ENCODE results near the gene CDH4. TPM values are rescaled to one million over a fixed set of nuclear protein-coding genes. Genes with fewer than 3 reads are reported as not detected.

CDH4 gene
- total and polyA plus RNA-seq, 2 of the 13 experiments (the other 11 are each of a cell fraction or from before 2014, with no cell fraction given) = not detected

- Histone ChIP-seq H3K79me2 (ENCODE audit: insufficient read depth, low read length) (no peaks in the 10 kb centered on the region), H3K4me3 (replicated peaks in 1 of 3; ENCODE audit: insufficient read depth in 1 of 3, low read depth in 2 of 3, low read length in 3 of 3) (no peak overlapping the region), H3K9me3 (ENCODE audit: low read length) (no peaks in the 10 kb centered on the region), H3K27me3 (ENCODE audit: control insufficient read depth in 1 of 2, insufficient read depth in 2 of 2, low read length in 2 of 2) (peaks cover 41 to 97% of the 10 kb centered on the region in 2 experiments), H2AFZ (ENCODE audit: low read length) (no peak overlapping the region), H3K36me3 (replicated peaks in 1 of 2; ENCODE audit: control insufficient read depth in 1 of 2, insufficient read depth in 2 of 2, low read length in 2 of 2) (no peaks in the 10 kb centered on the region), H4K20me1 (ENCODE audit: insufficient read depth, low read length) (no peaks in the 10 kb centered on the region; the same call in 1 of the 2 replicates), H3K4me1 (ENCODE audit: insufficient read depth, low read length) (no peaks in the 10 kb centered on the region), H3K27ac (ENCODE audit: extremely low read length, insufficient read depth, low read length) (no peak overlapping the region), H3K9ac (ENCODE audit: insufficient read depth, low read depth, low read length) (no peak overlapping the region), H3K4me2 (ENCODE audit: low read depth, low read length) (no peak overlapping the region)
- POLR2A ChIA-PET = no interaction called here
- in situ Hi-C loops (cut with HindIII; ENCODE audit: extremely low pct_ligation_motif_present, low pct_unique_long_range_greater_than_20kb) = no loop called here
- no peak; the same call in 2 of the 3 replicates for ATAC-seq
- no TSS peak for BruUV-seq (replicated peaks)
- no peak for FAIRE-seq
- no peak for DNase-seq (ENCODE audit: low spot score)
- CTCF ChIA-PET (ENCODE audit: low intra/inter-chr PET ratio, low total read pairs) = no interaction called here
- intact Hi-C loops (cut with micrococcal nuclease; ENCODE audit: unreplicated experiment) = no loop called here
- WGBS (ENCODE audit: low lambda C conversion rate) = 9% methylated on average over 10 of the region's 10 CpGs
- peak; percentile 91 for TF ChIP-seq ZNF768 (CRISPR knock-in tag; IDR thresholded peaks at IDR 0.05)
- no peak for TF ChIP-seq XBP1 (CRISPR knock-in tag; IDR thresholded peaks at IDR 0.05)
These were observed 549.9 kb downstream of the CDH4 start for GRCh38 chr20:61801857-61802442.

GRCh38 chr20:61802721-61803311 lies 550.8 kb downstream of the CDH4 start:
- DNase-seq (ENCODE audit: low spot score) (no peak), FAIRE-seq (no peak), ATAC-seq (no peak)
- Histone ChIP-seq H3K36me3 (replicated peaks in 1 of 2; ENCODE audit: control insufficient read depth in 1 of 2, insufficient read depth in 2 of 2, low read length in 2 of 2) (no peaks in the 10 kb centered on the region), H3K4me3 (replicated peaks in 1 of 3; ENCODE audit: insufficient read depth in 1 of 3, low read depth in 2 of 3, low read length in 3 of 3) (no peak overlapping the region), H3K4me1 (ENCODE audit: insufficient read depth, low read length) (no peaks in the 10 kb centered on the region), H3K4me2 (ENCODE audit: low read depth, low read length) (no peak overlapping the region), H3K9ac (ENCODE audit: insufficient read depth, low read depth, low read length) (no peak overlapping the region), H3K27ac (ENCODE audit: extremely low read length, insufficient read depth, low read length) (no peak overlapping the region), H4K20me1 (ENCODE audit: insufficient read depth, low read length) (no peaks in the 10 kb centered on the region; the same call in 1 of the 2 replicates), H2AFZ (ENCODE audit: low read length) (no peak overlapping the region), H3K27me3 (ENCODE audit: control insufficient read depth in 1 of 2, insufficient read depth in 2 of 2, low read length in 2 of 2) (peaks cover 40 to 98% of the 10 kb centered on the region in 2 experiments), H3K9me3 (ENCODE audit: low read length) (no peaks in the 10 kb centered on the region), H3K79me2 (ENCODE audit: insufficient read depth, low read length) (no peaks in the 10 kb centered on the region)
- no peak for TF ChIP-seq GPBP1L1 (CRISPR knock-in tag; IDR thresholded peaks at IDR 0.05)
- 0 out of 2 replicates have a peak, but pooled peaks have one; percentile 35 for TF ChIP-seq EZH2 (conservative IDR thresholded peaks at IDR 0.05; ENCODE audit: low read depth, low read length)
- ChIA-PET POLR2A (no interaction called here), CTCF (ENCODE audit: low intra/inter-chr PET ratio, low total read pairs) (no interaction called here)
- in situ Hi-C loops (cut with HindIII; ENCODE audit: extremely low pct_ligation_motif_present, low pct_unique_long_range_greater_than_20kb) (no loop called here), intact Hi-C loops (cut with micrococcal nuclease; ENCODE audit: unreplicated experiment) (no loop called here)
- WGBS (ENCODE audit: low lambda C conversion rate) = 25% methylated on average over 19 of the region's 36 CpGs
- BruUV-seq (replicated peaks) = no TSS peak

All from HepG2 (cell line).